ENCODE measurements around the gene JAKMIP2.

GRCh38 chr5:147645197-147645596 lies 137.3 kb downstream of the JAKMIP2 start:
- TF ChIP-seq EZH2 (IDR thresholded peaks at IDR 0.05; ENCODE audit: borderline replicate concordance, low read depth, low read length, poor library complexity, severe bottlenecking) (no peak), CTCF (conservative IDR thresholded peaks at IDR 0.05; ENCODE audit: low read depth, low read length) (no peak)

All from A673 (cell line).